HEK293 (cell line): ENCODE results near the gene M1AP.

Source experiments
- CTCF ChIA-PET: fragments of 350-600 bp; formaldehyde crosslinking; extraction: SDS; loops from one replicate; lab custom pipeline; 2021; ENCODE audit warnings: antibody characterized with exemption; lab: Yijun Ruan, JAX
- POLR2A ChIA-PET: fragments of 300-600 bp; formaldehyde crosslinking; extraction: SDS; loops from one replicate; lab custom pipeline; 2020; ENCODE audit warnings: antibody characterized with exemption, inconsistent platforms; lab: Yijun Ruan, JAX
- H3K27ac ChIP-seq: fragments of 200-500 bp; sonication (Bioruptor generic); 2 replicates; pipeline ENCODE4 v1.5.1; 2014; ENCODE audit warnings: low read depth, low read length, control low read depth, inconsistent platforms; ENCODE audit errors: extremely low read depth
- H3K36me3 ChIP-seq, 2 experiments: fragments of 200-500 bp in 1 of 2; sonication (Bioruptor generic) in 1 of 2; 1 replicate in 1 of 2; 2 replicates in 1 of 2; pipeline ENCODE4 v1.5.1; 2014 to 2017; ENCODE audit warnings: inconsistent platforms in 2 of 2, low read length in 2 of 2; ENCODE audit not compliant: control insufficient read depth in 2 of 2, insufficient read depth in 1 of 2
- H3K4me1 ChIP-seq: fragments of 200-500 bp; sonication (Bioruptor generic); 2 replicates; pipeline ENCODE4 v1.5.1; 2014; ENCODE audit warnings: mild to moderate bottlenecking, low read length, inconsistent platforms; ENCODE audit not compliant: control insufficient read depth, insufficient read depth
- H3K4me3 ChIP-seq: 2 replicates; pipeline ENCODE4 v1.5.1; 2011; ENCODE audit warnings: low read depth, mild to moderate bottlenecking, control low read depth, low read length, moderate library complexity
- H3K9me3 ChIP-seq: fragments of 200-500 bp; sonication (Bioruptor generic); 2 replicates; pipeline ENCODE4 v1.5.1; 2014; ENCODE audit warnings: low read depth, low read length, inconsistent platforms; ENCODE audit not compliant: control insufficient read depth, insufficient read depth
- GLI2 ChIP-seq: fragments of 450-650 bp; formaldehyde crosslinking; IDR thresholded peaks from 2 replicates; pipeline ENCODE4; 2017; ENCODE audit warnings: missing biosample characterization, missing genetic modification characterization, low read depth, borderline replicate concordance
- KLF1 ChIP-seq: fragments of 450-650 bp; formaldehyde crosslinking; IDR thresholded peaks from 2 replicates; pipeline ENCODE4 v1.5.1; 2016; ENCODE audit warnings: missing biosample characterization, missing genetic modification characterization
- KLF8 ChIP-seq: fragments of 450-650 bp; formaldehyde crosslinking; IDR thresholded peaks from 2 replicates; pipeline ENCODE4 v1.5.1; 2016; ENCODE audit warnings: missing biosample characterization, missing genetic modification characterization
- OSR2 ChIP-seq: fragments of 450-650 bp; formaldehyde crosslinking; IDR thresholded peaks from 2 replicates; pipeline ENCODE4 v1.5.1; 2016; ENCODE audit warnings: missing biosample characterization, missing genetic modification characterization
- RBAK ChIP-seq: fragments of 450-650 bp; formaldehyde crosslinking; IDR thresholded peaks from 2 replicates; pipeline ENCODE4 v1.5.1; 2016; ENCODE audit warnings: missing biosample characterization, missing genetic modification characterization
- SALL2 ChIP-seq: fragments of 450-650 bp; formaldehyde crosslinking; IDR thresholded peaks from 2 replicates; pipeline ENCODE4 v1.5.0; 2017; ENCODE audit warnings: missing biosample characterization, mild to moderate bottlenecking, missing genetic modification characterization, borderline replicate concordance
- SP3 ChIP-seq: fragments of 450-650 bp; formaldehyde crosslinking; IDR thresholded peaks from 2 replicates; pipeline ENCODE4 v1.5.1; 2016; ENCODE audit warnings: missing biosample characterization, missing genetic modification characterization
- SP7 ChIP-seq: fragments of 450-650 bp; formaldehyde crosslinking; IDR thresholded peaks from 2 replicates; pipeline ENCODE4 v1.5.1; 2016; ENCODE audit warnings: missing biosample characterization, missing genetic modification characterization
- TCF7L2 ChIP-seq: IDR thresholded peaks from 2 replicates; pipeline ENCODE4 v1.6.1; 2011; ENCODE audit warnings: low read depth, mild to moderate bottlenecking, inconsistent platforms, low read length, moderate library complexity, borderline replicate concordance
- ZFHX2 ChIP-seq: fragments of 450-650 bp; formaldehyde crosslinking; conservative IDR thresholded peaks from 2 replicates; pipeline ENCODE4 v1.5.1; 2016; ENCODE audit warnings: missing biosample characterization, missing genetic modification characterization
- ZFP3 ChIP-seq: fragments of 450-650 bp; formaldehyde crosslinking; IDR thresholded peaks from 2 replicates; pipeline ENCODE4 v1.5.1; 2016; ENCODE audit warnings: low read depth, missing biosample characterization, missing genetic modification characterization
- ZNF2 ChIP-seq: fragments of 450-650 bp; formaldehyde crosslinking; IDR thresholded peaks from 2 replicates; pipeline ENCODE4 v1.5.1; 2016; ENCODE audit warnings: missing biosample characterization, missing genetic modification characterization
- ZNF211 ChIP-seq: fragments of 450-650 bp; formaldehyde crosslinking; IDR thresholded peaks from 2 replicates; pipeline ENCODE4 v1.5.1; 2016; ENCODE audit warnings: low read depth, missing biosample characterization, missing genetic modification characterization
- ZNF23 ChIP-seq: fragments of 450-650 bp; formaldehyde crosslinking; IDR thresholded peaks from 2 replicates; pipeline ENCODE4 v1.5.1; 2016; ENCODE audit warnings: missing biosample characterization, missing genetic modification characterization, borderline replicate concordance
- ZNF239 ChIP-seq: fragments of 450-650 bp; formaldehyde crosslinking; IDR thresholded peaks from 2 replicates; pipeline ENCODE4 v1.5.1; 2016; ENCODE audit warnings: missing biosample characterization, missing genetic modification characterization
- ZNF302 ChIP-seq: fragments of 450-650 bp; formaldehyde crosslinking; IDR thresholded peaks from 2 replicates; pipeline ENCODE4 v1.5.1; 2016; ENCODE audit warnings: missing biosample characterization, missing genetic modification characterization, low read depth
- ZNF350 ChIP-seq: fragments of 450-650 bp; formaldehyde crosslinking; IDR thresholded peaks from 2 replicates; pipeline ENCODE4 v1.5.0; 2017; ENCODE audit warnings: missing biosample characterization, mild to moderate bottlenecking, missing genetic modification characterization
- ZNF621 ChIP-seq: fragments of 450-650 bp; formaldehyde crosslinking; IDR thresholded peaks from 2 replicates; pipeline ENCODE4 v1.5.1; 2017; ENCODE audit warnings: missing biosample characterization, missing genetic modification characterization
- ZNF623 ChIP-seq: fragments of 450-650 bp; formaldehyde crosslinking; IDR thresholded peaks from 2 replicates; pipeline ENCODE4 v1.5.1; 2016; ENCODE audit warnings: missing biosample characterization, missing genetic modification characterization
- ZNF626 ChIP-seq: fragments of 450-650 bp; sonication (Bioruptor Pico); formaldehyde crosslinking; IDR thresholded peaks from 2 replicates; pipeline ENCODE4 v1.5.1; 2018; ENCODE audit warnings: missing biosample characterization, missing genetic modification characterization, inconsistent platforms
- ZNF776 ChIP-seq: fragments of 450-650 bp; formaldehyde crosslinking; IDR thresholded peaks from 2 replicates; pipeline ENCODE4 v1.5.0; 2017; ENCODE audit warnings: missing biosample characterization, missing genetic modification characterization, borderline replicate concordance
- ZNF843 ChIP-seq: fragments of 450-650 bp; formaldehyde crosslinking; IDR thresholded peaks from 2 replicates; pipeline ENCODE4 v1.5.1; 2016; ENCODE audit warnings: missing biosample characterization, missing genetic modification characterization
- ZSCAN16 ChIP-seq: fragments of 450-650 bp; formaldehyde crosslinking; IDR thresholded peaks from 2 replicates; pipeline ENCODE4 v1.5.1; 2016; ENCODE audit warnings: missing biosample characterization, missing genetic modification characterization
- TF ChIP-seq, protein P1 (sequence below): fragments of 450-650 bp; formaldehyde crosslinking; IDR thresholded peaks from 2 replicates; pipeline ENCODE4 v1.5.1; 2016; ENCODE audit warnings: missing biosample characterization, missing genetic modification characterization
- TF ChIP-seq, protein P2 (sequence below): fragments of 450-650 bp; formaldehyde crosslinking; IDR thresholded peaks from 2 replicates; pipeline ENCODE4 v1.5.1; 2016; ENCODE audit warnings: missing biosample characterization, missing genetic modification characterization
- TF ChIP-seq, protein P3 (sequence below): fragments of 450-650 bp; formaldehyde crosslinking; IDR thresholded peaks from 2 replicates; pipeline ENCODE4 v1.5.1; 2016; ENCODE audit warnings: missing biosample characterization, missing genetic modification characterization, low read depth
- TF ChIP-seq, protein P4 (sequence below): fragments of 450-650 bp; formaldehyde crosslinking; IDR thresholded peaks from 2 replicates; pipeline ENCODE4 v1.5.1; 2017; ENCODE audit warnings: missing biosample characterization, missing genetic modification characterization
- TF ChIP-seq, protein P5 (sequence below): fragments of 450-650 bp; formaldehyde crosslinking; IDR thresholded peaks from 2 replicates; pipeline ENCODE4 v1.5.1; 2017; ENCODE audit warnings: missing biosample characterization, missing genetic modification characterization

M1AP gene

GRCh38 chr2:74538881-74539339 lies 109.2 kb downstream of the M1AP start:
- no peaks in the 10 kb centered on the region for H3K4me1 ChIP-seq
- peaks cover 0 to 6% of the 10 kb centered on the region in 2 experiments; a peak in 1 of 3 replicates for H3K36me3 ChIP-seq
- H3K27ac ChIP-seq = no peak overlapping the region
- H3K9me3 ChIP-seq = no peaks in the 10 kb centered on the region
- TF ChIP-seq ZNF776 (tag by site-specific recombination) (no peak), KLF1 (tag by site-specific recombination) (no peak)
- TF ChIP-seq, protein P1, sequence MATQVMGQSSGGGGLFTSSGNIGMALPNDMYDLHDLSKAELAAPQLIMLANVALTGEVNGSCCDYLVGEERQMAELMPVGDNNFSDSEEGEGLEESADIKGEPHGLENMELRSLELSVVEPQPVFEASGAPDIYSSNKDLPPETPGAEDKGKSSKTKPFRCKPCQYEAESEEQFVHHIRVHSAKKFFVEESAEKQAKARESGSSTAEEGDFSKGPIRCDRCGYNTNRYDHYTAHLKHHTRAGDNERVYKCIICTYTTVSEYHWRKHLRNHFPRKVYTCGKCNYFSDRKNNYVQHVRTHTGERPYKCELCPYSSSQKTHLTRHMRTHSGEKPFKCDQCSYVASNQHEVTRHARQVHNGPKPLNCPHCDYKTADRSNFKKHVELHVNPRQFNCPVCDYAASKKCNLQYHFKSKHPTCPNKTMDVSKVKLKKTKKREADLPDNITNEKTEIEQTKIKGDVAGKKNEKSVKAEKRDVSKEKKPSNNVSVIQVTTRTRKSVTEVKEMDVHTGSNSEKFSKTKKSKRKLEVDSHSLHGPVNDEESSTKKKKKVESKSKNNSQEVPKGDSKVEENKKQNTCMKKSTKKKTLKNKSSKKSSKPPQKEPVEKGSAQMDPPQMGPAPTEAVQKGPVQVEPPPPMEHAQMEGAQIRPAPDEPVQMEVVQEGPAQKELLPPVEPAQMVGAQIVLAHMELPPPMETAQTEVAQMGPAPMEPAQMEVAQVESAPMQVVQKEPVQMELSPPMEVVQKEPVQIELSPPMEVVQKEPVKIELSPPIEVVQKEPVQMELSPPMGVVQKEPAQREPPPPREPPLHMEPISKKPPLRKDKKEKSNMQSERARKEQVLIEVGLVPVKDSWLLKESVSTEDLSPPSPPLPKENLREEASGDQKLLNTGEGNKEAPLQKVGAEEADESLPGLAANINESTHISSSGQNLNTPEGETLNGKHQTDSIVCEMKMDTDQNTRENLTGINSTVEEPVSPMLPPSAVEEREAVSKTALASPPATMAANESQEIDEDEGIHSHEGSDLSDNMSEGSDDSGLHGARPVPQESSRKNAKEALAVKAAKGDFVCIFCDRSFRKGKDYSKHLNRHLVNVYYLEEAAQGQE (tag by site-specific recombination) = no peak
- TF ChIP-seq, protein P2, sequence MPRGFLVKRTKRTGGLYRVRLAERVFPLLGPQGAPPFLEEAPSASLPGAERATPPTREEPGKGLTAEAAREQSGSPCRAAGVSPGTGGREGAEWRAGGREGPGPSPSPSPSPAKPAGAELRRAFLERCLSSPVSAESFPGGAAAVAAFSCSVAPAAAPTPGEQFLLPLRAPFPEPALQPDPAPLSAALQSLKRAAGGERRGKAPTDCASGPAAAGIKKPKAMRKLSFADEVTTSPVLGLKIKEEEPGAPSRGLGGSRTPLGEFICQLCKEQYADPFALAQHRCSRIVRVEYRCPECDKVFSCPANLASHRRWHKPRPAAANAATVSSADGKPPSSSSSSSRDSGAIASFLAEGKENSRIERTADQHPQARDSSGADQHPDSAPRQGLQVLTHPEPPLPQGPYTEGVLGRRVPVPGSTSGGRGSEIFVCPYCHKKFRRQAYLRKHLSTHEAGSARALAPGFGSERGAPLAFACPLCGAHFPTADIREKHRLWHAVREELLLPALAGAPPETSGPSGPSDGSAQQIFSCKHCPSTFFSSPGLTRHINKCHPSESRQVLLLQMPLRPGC (tag by site-specific recombination) = no peak
- ChIA-PET CTCF (no interaction called here), POLR2A (no interaction called here)
- no peak overlapping the region for H3K4me3 ChIP-seq

GRCh38 chr2:74537140-74537539 lies 111.0 kb downstream of the M1AP start:
- no peaks in the 10 kb centered on the region for H3K4me1 ChIP-seq
- ChIA-PET CTCF (no interaction called here), POLR2A (no interaction called here)

GRCh38 chr2:74536166-74536950 lies 111.8 kb downstream of the M1AP start:
- Histone ChIP-seq H3K36me3 (peaks cover 0 to 32% of the 10 kb centered on the region in 2 experiments; a peak in 1 of 3 replicates), H3K9me3 (no peaks in the 10 kb centered on the region), H3K4me3 (no peak overlapping the region), H3K4me1 (no peaks in the 10 kb centered on the region), H3K27ac (no peak overlapping the region)
- POLR2A ChIA-PET = no interaction called here
- CTCF ChIA-PET = no interaction called here
- TF ChIP-seq RBAK (tag by site-specific recombination) (no peak), ZNF843 (tag by site-specific recombination) (no peak), SP7 (tag by site-specific recombination) (no peak), SP3 (tag by site-specific recombination) (no peak), ZNF302 (no peak), KLF8 (tag by site-specific recombination) (no peak), TCF7L2 (no peak), ZNF626 (tag by site-specific recombination) (no peak), GLI2 (no peak)
- TF ChIP-seq, protein P3, sequence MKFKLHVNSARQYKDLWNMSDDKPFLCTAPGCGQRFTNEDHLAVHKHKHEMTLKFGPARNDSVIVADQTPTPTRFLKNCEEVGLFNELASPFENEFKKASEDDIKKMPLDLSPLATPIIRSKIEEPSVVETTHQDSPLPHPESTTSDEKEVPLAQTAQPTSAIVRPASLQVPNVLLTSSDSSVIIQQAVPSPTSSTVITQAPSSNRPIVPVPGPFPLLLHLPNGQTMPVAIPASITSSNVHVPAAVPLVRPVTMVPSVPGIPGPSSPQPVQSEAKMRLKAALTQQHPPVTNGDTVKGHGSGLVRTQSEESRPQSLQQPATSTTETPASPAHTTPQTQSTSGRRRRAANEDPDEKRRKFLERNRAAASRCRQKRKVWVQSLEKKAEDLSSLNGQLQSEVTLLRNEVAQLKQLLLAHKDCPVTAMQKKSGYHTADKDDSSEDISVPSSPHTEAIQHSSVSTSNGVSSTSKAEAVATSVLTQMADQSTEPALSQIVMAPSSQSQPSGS (tag by site-specific recombination) = no peak
- TF ChIP-seq, protein P4, sequence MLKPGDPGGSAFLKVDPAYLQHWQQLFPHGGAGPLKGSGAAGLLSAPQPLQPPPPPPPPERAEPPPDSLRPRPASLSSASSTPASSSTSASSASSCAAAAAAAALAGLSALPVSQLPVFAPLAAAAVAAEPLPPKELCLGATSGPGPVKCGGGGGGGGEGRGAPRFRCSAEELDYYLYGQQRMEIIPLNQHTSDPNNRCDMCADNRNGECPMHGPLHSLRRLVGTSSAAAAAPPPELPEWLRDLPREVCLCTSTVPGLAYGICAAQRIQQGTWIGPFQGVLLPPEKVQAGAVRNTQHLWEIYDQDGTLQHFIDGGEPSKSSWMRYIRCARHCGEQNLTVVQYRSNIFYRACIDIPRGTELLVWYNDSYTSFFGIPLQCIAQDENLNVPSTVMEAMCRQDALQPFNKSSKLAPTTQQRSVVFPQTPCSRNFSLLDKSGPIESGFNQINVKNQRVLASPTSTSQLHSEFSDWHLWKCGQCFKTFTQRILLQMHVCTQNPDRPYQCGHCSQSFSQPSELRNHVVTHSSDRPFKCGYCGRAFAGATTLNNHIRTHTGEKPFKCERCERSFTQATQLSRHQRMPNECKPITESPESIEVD (tag by site-specific recombination) = no peak
- TF ChIP-seq, protein P5, sequence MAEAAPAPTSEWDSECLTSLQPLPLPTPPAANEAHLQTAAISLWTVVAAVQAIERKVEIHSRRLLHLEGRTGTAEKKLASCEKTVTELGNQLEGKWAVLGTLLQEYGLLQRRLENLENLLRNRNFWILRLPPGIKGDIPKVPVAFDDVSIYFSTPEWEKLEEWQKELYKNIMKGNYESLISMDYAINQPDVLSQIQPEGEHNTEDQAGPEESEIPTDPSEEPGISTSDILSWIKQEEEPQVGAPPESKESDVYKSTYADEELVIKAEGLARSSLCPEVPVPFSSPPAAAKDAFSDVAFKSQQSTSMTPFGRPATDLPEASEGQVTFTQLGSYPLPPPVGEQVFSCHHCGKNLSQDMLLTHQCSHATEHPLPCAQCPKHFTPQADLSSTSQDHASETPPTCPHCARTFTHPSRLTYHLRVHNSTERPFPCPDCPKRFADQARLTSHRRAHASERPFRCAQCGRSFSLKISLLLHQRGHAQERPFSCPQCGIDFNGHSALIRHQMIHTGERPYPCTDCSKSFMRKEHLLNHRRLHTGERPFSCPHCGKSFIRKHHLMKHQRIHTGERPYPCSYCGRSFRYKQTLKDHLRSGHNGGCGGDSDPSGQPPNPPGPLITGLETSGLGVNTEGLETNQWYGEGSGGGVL = no peak

More at GRCh38 chr2:74537140-74537539, 111.0 kb downstream of the M1AP start:
- Histone ChIP-seq H3K27ac (no peak overlapping the region), H3K36me3 (peaks cover 0 to 24% of the 10 kb centered on the region in 2 experiments; a peak in 1 of 3 replicates), H3K4me3 (no peak overlapping the region), H3K9me3 (no peaks in the 10 kb centered on the region)
- no peak for TF ChIP-seq ZFP3
- no peak for TF ChIP-seq ZFHX2
- no peak for TF ChIP-seq ZSCAN16
- TF ChIP-seq SALL2 (tag by site-specific recombination) = no peak
- no peak for TF ChIP-seq ZNF350 (tag by site-specific recombination)
- no peak for TF ChIP-seq ZNF623 (tag by site-specific recombination)
- no peak for TF ChIP-seq ZNF2 (tag by site-specific recombination)
- no peak for TF ChIP-seq ZNF23
- TF ChIP-seq ZNF211 (tag by site-specific recombination) = no peak
- no peak for TF ChIP-seq SP7 (tag by site-specific recombination)
- TF ChIP-seq ZNF621 (tag by site-specific recombination) = no peak
- TF ChIP-seq ZNF239 (tag by site-specific recombination) = no peak
- no peak for TF ChIP-seq OSR2 (tag by site-specific recombination)
